SIG-M5 treated with dmso at 0.1 percent for 504 hours (cell line): ENCODE results near the gene RPS14.

Source experiments
- DNase-seq: peaks from one replicate; lab custom pipeline; 2025; ENCODE audit not compliant: unreplicated experiment; lab: John Stamatoyannopoulos, UW

RPS14 gene

DNA sequence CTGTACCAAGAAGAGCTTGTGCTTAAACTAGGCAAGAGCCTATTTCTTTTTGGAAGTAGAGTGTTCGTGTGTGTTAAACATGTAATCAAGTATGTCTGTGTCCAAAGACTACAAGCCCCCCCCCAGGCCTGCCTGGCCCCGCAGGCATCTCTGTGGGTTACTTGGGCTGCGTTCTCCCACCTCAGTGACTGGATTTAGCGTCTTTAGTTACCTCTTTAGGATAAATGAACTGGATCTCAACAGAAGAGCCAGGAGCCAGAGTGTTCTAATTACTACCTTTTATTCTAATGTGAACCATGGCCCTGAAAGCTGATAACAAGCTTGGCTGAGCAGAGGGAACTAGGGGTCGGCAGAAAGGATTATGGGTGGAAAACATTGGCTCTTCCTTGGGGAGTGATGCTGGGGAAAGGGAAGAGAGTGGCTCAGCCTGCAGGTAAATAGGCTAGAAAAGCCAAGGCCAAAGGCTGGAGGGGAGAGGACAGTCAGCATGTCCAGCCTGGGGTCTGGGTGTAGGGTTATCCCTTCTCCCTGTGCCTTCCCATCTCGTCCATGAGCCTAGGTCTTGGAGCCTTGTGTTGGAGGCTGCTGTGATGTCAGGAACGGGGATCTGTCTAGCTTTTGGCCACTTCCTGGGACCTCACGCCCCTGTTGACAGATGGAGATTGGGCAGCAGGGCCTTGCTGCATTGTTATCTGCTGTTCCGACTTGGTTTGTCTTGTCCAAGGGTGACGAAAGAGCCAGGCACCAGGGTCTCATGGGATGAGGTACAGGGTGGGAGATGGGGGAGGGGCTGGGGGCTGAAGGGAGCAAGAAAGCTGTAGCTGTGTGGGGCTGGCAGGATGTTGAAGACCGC, 47.9 kb downstream of the RPS14 start:
- no peak for DNase-seq

DNA sequence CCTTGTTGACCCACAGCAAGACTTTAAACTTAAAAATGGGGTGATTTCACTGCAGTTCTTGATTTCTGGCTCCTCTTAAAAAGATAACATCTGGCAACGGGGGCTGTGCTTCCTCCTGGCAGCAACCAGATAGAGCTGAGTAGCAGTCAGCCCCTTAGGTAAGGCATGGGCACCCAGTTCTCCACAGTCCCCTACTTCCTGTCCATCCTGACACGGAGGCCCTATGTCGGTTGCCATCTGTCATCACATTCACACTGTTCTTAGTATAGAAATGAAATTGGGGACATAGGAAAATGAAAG, 48.5 kb downstream of the RPS14 start:
- no peak for DNase-seq

DNA sequence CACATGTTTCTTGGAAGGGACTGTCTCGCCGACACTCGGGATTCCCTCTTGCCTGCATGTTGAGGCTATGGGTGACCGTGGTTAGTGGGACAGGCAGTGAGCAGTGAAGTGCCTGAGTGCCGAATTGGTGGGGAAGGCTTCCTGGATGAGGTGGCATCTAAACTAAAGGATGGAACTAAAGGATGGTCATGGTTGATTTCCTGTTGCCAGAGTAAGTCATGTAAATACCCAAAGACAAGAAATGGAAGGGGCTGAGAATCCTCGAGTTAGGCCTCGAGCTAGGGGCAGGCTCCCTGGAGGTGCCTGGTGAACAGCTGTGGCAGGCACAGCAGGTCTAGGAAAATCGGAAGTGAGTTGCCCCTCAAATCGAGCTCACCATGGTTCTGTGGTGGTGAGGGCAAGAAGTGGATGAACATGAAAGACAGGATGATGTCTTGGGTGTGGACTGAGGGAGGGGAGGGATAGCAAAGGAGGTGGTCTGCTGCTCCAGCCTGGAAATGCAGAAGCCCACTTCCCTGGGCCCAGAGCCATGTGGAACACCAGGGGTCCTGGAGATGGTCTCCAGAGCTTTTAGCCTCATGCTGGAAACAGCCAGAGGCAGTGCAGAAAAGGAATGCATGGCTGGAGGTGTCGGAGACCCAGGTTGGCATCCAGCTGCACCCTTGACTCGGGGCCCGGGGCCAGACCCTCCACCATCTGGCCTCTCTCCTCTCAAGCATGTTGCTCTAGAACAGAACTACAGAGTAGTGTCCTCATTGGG, 49.0 kb downstream of the RPS14 start:
- DNase-seq, result no peak

DNA sequence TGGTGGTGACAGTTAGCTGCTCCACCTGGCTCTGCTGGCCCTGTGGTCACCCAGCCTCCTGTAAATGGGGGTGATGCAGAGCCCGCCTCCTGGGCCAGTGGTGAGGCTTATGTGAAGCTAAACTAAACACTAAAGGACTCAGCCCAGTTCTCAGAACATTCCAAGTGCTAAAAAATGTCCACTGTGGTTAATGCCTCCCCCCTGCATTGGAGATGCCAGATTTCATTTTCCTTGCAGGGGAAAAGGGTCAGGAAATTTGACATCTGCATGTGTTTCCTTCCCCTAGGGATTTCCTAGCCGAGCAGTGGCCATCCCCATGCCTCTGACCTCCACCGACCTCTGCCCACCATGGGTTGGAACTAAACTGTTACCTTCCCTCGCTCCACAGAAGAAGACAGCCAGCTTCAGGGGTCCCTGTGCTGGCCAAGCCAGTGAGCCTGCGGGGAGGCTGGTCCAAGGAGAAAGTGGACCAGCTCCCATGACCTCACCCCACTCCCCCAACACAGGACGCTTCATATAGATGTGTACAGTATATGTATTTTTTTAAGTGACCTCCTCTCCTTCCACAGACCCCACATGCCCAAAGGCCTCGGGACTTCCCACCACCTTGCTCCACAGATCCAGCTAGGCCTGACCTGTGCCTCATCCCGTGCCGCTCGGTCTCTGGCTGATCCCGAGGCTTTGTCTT, 49.9 kb downstream of the RPS14 start:
- no peak for DNase-seq

DNA sequence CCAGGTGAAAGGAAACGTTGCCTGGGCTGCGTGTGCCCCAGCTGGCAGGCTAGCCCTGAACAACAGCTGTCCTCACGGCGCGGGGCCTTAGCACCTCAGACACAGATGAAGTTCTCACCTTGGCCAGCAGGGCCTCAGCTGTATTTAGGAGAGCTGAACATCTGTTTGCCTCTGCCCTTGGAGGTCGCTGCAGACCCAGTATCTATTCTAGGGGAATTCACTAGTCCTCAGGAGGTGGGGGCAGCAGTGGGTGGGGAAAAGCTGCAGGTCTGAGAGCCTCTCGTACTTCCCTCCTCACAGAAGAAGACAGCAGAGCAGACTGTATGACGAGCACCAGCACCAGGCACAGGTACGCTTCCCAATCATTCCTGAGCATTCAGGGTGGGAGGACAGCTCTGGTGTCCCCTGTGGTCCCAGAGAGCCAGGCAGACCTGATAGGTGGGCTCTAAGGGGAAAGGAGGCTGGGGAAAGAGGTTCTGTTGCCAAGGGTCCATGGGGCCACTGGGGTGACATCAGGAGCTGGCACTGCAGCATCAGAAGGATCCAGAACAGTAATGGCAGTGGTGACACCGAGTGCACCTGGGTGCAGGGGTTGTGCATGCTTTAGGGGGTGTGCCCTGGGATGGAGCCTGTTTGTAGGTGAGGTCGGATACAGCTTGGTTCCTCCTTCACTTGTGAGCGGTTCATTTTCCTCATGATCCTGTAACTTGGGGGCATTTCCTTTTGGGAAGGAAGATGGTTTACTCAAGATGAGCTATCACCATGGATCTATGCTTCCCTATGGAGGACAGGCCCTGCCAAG, 50.6 kb downstream of the RPS14 start:
- DNase-seq, result no peak

DNA sequence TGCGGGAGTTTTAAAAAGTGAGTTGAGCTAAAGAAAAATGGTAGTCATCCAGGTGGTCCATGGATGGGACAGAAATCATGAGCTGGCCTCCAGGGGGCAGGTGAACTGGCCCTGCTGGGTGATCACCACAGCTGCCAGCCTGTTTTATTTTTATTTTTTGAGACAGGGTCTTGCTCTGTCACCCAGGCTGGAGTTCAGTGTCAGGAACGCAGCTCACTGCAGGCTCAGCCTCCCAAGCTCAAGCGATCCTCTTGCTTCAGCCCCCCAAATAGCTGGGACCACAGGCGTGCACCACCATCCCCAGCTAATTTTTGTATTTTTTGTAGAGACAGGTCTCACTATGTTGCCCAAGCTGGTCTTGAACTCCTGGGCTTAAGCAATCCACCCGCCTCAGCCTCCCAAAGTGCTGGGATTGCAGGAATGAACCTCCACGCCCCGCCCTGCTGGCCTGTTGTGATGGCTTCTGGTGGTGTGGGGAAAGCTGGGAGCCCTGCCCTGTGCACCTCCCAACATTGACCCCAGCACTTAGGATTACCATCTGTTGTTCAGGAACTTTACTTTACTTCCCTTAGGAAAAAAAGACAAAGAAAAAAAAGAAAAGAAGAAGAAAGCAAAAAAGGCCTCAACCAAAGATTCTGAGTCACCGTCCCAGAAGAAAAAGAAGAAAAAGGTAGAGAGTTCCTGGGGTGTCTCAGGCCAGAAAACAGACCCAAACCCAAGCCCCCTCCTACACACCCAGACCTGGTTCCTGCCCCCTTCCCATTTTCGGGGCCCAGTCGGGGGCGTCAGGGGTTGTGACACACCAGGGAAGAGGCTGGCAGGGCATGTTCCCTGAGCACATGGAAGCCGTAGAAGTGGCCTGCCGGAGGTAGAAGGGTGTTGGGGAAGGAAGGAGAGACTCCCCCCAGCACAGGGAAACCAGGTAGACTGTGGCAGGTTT, 51.5 kb downstream of the RPS14 start:
- no peak for DNase-seq

DNA sequence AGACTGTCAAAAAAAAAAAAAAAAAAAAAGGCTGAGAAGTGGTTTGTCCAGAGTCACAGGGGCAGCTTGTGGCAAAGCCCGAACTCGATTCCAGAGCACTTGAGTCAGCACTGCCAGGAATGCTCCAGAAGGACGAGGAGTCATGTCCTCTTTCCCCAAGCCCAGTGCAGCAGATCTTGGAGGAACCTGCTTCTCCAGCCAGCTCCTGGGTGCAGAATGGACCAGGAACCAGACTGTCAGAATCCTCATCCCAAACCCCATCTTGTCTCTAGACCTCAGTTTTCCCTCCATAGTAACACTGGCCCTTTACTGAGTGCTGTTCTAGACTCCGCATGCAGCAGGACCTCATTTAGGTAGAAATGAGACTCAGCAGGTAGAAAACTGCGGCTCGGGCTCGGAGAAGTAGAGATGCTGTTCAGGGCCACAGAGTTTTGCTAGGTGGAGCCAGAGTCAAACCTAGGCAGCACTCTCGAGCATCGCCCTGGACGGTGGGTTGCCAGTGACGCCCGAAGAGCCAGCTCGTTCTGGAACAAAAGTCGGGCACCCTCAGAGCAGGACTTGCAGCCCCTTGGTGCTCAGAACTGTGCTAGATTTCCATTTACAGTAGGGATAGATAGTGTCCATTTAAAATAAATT, 52.3 kb downstream of the RPS14 start:
- no peak for DNase-seq

DNA sequence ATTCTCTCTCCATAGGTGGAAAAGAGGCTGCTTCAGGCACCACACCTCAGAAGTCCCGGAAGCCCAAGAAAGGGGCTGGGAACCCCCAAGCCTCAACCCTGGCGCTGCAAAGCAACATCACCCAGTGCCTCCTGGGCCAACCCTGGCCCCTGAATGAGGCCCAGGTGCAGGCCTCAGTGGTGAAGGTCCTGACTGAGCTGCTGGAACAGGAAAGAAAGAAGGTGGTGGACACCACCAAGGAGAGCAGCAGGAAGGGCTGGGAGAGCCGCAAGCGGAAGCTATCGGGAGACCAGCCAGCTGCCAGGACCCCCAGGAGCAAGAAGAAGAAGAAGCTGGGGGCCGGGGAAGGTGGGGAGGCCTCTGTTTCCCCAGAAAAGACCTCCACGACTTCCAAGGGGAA, 53.3 kb downstream of the RPS14 start:
- DNase-seq, result no peak

DNA sequence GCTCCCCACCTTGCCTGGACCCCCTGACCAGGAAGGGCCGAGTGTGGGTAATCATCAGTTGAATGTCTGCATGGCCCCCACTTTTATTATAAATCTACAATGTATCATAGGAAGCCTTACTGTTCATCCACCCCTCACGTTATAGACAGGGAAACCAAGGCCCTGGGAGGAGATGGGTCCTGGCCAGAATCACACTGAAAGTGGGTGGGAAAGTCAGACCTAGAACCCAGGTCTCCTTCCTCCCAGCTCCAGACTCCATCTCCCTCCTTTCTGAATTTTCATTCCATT, 53.9 kb downstream of the RPS14 start:
- DNase-seq, result no peak

DNA sequence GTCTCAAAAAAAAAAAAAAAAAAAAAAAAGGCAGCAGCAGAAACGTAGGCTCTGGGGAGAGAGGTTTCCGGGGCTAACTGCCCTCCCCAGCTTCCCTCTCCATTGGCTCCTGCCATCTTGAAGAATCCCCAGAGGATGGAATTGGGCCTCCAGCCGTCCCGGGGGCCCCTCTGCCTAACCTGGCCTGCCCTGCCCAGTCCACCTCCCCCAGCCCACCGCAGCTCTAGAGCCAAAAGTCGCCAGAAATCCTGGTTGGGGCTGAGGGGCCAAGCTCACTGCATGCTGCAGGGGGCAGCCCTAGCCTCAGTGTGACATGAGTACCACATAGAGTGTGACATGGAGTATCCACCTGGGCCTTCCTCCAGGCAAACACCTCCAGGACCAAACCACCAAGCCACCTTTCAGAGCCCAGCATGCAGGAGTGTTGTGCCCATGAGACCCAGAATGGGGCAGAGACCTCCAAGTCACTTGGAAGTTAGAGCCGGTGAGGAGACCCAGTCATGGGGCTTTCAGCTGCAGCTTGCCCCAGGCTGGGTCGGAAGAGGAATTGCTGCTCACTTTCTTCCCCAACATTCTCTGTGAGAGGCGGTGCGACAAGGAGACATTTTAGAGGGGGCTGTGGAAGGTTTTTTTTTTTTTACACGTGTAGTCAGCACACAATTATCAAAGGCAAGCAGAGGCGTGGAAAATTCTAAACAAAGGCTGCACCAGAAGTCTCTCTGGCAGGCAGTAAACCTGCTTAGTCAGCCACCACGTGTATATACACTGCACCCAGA, 54.4 kb downstream of the RPS14 start:
- DNase-seq, result no peak

DNA sequence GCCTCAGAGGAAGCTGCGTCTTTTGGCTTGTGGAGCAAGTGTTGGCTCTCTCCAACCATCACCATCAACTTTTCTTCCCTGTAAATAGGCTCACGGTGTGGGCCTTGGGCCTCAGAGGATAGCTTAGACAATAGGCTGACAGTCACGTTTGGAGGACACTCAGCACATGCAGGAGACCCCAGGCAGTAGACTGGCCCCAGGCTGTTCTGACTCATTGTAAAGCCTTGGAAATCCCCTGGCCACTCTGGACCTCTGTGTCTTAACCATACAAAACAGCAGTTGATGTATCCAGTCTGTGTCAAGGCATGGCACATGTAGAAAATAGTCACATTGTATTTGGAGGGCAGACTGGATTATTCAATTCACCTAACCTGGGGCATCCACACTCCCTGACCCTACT, 55.4 kb downstream of the RPS14 start:
- no peak for DNase-seq

DNA sequence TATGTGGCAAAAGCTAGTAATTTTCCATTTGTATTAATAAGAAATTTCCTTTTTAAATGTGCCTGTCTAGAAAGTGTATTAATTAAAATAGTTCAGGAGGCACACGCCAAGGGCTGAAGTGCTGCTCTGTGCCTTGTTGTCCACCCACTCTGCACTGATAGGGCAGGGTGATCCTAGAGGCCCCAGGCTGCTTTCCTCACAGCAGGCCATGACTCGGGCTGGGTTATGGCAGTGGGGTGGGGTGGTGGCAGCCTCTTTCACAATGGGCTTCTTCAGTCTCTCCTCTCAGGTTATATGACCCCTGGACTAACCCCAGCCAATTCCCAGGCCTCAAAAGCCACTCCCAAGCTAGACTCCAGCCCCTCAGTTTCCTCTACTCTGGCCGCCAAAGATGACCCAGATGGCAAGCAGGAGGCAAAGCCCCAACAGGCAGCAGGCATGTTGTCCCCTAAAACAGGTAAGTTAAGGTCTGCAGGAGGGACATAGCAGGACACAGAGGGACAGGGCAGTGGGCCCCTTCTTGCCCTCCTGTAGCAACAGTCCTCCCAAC, 56.4 kb downstream of the RPS14 start:
- no peak for DNase-seq

DNA sequence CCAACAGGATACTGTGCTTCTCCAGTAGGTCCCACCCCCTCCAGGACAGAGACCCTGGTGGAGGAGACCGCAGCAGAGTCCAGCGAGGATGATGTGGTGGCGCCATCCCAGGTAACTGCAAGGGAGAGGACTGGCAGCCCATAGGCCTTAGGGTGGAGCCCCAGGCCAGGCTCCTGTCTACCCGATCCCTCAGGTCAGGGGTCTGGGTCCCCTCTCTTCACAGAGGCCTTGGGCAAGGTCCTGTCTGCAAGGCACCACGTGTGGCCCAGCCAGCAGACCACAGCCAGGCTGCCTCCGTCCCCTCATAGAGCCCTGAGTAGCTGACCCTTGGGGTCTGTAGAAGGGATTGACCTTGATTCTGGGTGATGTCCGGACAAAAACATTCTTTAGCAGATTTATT, 56.9 kb downstream of the RPS14 start:
- DNase-seq, result no peak
